T1000 (cell line): ENCODE data around the gene USP38.
"Not testable (repeated sequence)": the region's sequence is repeated elsewhere in the genome, so short reads cannot be mapped to it uniquely, and the experiment has no call there.

Experiments
- DNase-seq: peaks from one replicate; lab custom pipeline; 2025; ENCODE audit warnings: mixed read lengths; lab: John Stamatoyannopoulos, UW

Gene USP38

GRCh38 chr4:143262838-143263237 is 78.1 kb downstream of the USP38 start:
- DNase-seq = no peak

- not testable (repeated sequence) for DNase-seq
Measured at GRCh38 chr4:143267690-143268089, 83.0 kb downstream of the USP38 start.

GRCh38 chr4:143270256-143270838 is 85.6 kb downstream of the USP38 start:
- no peak for DNase-seq
